Measurements from ENCODE around the gene LRRK1.
A peak's percentile ranks its signal among the peaks of the same experiment; 100 is the strongest.

LRRK1 gene

GRCh38 chr15:100981086-100981485 lies 61.9 kb downstream of the LRRK1 start:
- ATAC-seq: no peak

- no peak for ATAC-seq
Measured at GRCh38 chr15:100983221-100983620, 64.1 kb downstream of the LRRK1 start.

DNA sequence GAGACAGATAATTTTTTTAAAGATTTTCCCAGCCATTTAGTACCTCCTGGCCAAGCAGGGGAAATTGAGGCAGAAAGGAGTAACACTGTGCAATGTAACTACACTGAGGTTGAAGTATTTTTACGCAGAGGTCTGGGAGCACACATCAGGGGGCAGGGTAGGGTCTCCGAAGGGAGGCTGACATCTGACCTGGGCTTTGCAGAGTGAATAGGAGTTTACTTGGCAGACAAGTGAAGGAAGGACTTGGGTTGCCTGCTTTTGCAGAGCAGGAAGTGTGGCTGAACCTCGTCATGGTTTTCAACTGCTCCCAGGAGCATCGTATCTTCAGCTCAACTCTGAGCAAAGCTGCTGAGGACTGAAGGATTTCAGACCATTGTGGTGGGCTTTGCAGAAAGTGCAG lies 66.2 kb downstream of the LRRK1 start:
- ATAC-seq: no peak

- ATAC-seq: no peak
Measured at GRCh38 chr15:100986158-100986896, 67.2 kb downstream of the LRRK1 start.

DNA sequence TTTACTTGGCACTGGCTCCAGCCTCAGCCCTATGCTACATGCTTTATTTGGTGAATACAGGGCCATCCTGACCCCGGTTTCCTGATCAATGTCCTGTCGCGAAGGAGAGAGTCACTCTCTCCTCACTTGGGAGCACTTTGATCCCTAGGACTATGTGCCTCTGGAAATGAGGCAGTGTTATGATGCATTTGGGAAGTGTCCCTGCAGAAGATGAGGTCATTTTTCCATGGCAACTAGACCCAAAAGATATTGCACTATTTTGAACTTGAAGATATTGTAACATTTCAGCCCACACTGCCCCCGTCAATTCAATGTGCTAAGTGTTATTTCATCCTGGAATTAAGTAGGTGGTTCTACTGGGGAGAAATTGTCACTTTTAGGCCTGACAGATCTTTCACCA lies 68.0 kb downstream of the LRRK1 start:
- ATAC-seq: no peak

DNA sequence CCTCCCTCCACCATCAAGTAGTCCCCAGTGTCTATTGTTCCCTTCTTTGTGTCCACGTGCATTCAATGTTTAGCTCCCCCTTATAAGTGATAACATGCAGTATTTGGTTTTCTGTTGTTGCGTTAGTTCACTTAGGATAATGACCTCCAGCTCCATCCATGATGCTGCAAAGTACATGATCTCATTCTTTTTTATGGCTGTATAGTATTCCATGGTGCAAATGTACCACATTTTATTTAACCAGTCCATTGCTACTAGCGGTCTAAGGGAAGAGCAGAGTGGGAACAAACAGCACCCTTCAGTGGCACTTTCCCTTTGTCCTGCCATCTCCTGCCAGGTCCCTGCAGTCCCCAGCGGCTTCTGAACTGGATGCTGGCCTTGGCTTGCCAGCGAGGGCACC lies 69.1 kb downstream of the LRRK1 start:
- no peak for ATAC-seq

- ATAC-seq: no peak
Measured at GRCh38 chr15:100988857-100989256, 69.7 kb downstream of the LRRK1 start.

DNA sequence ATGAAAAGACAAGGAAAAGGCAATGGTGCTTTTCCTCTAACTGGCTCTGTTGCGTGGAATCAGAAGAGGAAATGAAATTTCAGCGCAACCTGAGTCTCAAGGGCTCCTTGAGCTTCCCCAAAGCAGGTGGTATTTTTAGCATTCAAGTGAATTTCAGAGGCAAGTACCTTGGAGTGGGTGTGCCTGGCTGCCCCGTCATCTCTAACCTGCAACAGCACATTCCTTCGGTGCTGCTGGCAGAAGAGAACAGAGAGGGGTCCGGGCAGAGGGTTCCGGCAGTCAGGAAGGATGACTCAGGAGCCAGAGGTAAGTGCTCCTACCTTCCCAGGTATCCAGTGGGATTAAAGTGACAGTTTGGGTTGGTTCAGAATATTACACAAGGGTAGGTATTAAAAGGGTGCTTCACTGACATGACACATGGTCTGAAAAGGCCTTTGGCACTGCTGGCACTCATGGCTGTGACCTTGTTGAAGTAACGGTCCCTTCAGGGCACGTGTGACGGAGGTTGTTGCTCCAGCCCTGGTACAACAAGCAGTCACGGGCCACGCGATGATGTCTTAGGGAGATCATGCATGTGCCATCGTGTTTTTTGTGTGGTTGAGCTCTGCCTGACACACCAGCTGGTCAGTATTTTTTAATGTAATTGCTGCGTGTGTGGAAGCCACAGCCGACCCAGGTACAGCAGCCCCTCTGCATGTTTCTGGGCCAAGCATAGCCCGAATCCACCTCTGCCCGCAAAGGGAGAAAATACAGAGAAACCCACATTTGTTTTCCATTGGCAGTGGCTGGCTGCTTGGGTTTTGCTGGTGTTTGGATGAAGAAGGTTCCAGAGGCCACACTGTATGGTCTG lies 75.7 kb downstream of the LRRK1 start:
- no peak for ATAC-seq

GRCh38 chr15:100995471-100996430 lies 76.6 kb downstream of the LRRK1 start:
- no peak for ATAC-seq

GRCh38 chr15:100997442-100997841 lies 78.3 kb downstream of the LRRK1 start:
- no peak for ATAC-seq

- ATAC-seq: no peak
Measured at GRCh38 chr15:100998630-100999029, 79.5 kb downstream of the LRRK1 start.

DNA sequence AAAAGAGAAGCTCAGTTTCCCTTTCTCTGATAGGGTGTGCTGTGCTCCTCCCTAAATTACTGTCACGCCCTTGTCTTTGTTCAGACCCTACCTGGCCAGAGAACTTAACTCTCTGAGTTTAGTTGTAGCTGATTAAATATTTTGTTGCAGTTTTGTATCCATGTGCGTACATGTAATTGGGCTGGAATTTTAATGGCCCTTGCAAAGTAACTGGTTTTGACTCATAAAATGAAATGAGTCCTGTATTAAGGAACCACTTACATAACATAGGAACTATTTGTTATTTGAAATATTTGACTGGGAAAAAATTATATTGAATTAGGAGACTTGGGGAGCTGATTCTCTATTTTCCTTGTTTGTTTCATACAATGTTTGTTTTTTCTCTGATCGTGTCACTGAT lies 80.2 kb downstream of the LRRK1 start:
- no peak for ATAC-seq

- no peak for ATAC-seq
Measured at GRCh38 chr15:101000271-101000681, 81.1 kb downstream of the LRRK1 start.

- no peak for ATAC-seq
Measured at GRCh38 chr15:101001056-101001455, 81.9 kb downstream of the LRRK1 start.

GRCh38 chr15:101001796-101002195 lies 82.6 kb downstream of the LRRK1 start:
- ATAC-seq: no peak

GRCh38 chr15:101003081-101003480 lies 83.9 kb downstream of the LRRK1 start:
- no peak for ATAC-seq

DNA sequence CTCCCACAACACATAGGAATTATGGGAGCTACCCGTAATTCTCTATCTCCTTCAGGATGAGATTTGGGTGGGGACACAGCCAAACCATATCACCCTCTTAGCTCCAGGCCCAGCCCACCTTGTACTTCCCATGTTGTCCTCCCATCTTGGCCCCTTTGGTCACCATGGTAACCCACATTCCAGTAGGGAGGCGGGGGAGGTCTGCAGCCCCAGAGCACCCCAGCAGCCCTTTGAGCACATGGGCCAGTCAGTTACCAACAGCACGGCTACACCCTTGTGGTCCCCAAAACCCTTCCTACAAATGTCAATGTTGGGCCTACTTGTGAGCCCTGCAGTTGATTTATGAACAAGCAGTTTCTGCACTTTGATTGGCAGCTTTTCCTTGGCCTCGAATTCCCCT lies 84.5 kb downstream of the LRRK1 start:
- ATAC-seq: no peak

GRCh38 chr15:101004500-101004899 lies 85.3 kb downstream of the LRRK1 start:
- no peak for ATAC-seq

DNA sequence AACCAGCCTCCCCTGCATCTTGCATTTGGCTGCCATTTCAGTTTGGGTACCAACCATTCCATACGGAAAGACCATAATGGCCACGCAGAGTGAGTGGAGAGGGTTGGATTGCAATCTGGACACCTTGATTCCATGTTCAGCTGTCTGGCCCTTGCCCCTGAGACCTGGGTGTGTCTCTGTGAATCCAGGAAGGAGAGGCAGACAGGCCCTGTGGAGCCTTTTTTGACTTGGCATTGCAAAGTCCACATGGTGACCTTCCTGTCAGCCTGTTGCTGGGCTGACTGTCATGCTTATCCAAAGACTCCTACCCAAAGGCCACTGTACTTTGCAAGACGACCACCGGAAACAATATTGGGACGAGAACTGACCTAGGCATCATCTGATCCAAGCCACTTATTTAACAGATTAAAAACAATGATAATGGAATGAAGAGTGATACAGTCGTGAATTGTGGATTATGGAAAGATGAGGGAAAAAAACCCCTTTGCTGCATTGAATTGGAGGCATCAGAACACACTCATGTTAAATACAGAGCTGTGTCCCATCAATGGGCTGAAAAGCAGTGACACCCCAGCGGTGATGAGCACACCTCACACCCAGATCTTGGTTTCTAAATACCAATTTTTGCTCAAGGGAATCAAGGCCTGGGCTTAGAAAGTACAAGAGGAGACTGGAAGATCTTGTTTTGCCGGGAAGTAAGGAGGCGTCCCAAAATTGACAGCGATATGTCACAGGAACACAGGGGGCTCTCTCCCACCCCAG lies 86.0 kb downstream of the LRRK1 start:
- ATAC-seq: no peak

GRCh38 chr15:101006931-101007691 lies 88.0 kb downstream of the LRRK1 start:
- peak; percentile 33 to 54 for ATAC-seq
